Coronary artery (tissue), 2 donors: ENCODE results near the gene ARHGAP22.

Experiments
- DNase-seq: peaks from one replicate; pipeline ENCODE4 v3.0.0-alpha.2; 2017; ENCODE audit warnings: low spot score
- H3K27ac ChIP-seq, 2 donors: fragments of 200-600 bp; sonication (generic); one replicate each; pipeline ENCODE4 v1.5.1; 2016 to 2019
- H3K4me3 ChIP-seq: fragments of 200-600 bp; sonication (generic); 2 replicates; pipeline ENCODE4 v1.5.1; 2016; ENCODE audit warnings: mild to moderate bottlenecking, moderate library complexity
- TF ChIP-seq, protein P1 (sequence below): fragments of 200-600 bp; sonication (generic); IDR thresholded peaks from one replicate; pipeline ENCODE4 v1.5.1; 2019; ENCODE audit warnings: antibody characterized with exemption

Gene ARHGAP22

DNA sequence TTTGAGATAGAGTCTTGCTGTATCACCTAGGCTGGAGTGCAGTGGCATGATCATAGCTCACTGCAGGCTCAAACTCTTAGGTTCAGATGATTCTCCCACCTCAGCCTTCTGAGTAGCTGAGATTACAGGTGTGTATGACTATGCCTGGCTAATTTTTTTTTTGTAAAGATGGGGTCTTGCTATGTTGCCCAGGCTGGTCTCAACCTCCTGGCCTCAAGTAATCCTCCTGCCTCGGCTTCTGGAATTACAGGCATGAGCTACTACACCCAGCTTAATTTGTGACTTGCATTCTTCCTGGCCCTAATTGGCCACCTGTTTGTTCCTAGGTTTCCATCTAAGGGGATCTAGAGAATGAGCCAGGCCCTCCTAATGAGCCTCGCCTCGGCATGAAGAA is 9.3 kb downstream of the ARHGAP22 start:
- TF ChIP-seq, protein P1, sequence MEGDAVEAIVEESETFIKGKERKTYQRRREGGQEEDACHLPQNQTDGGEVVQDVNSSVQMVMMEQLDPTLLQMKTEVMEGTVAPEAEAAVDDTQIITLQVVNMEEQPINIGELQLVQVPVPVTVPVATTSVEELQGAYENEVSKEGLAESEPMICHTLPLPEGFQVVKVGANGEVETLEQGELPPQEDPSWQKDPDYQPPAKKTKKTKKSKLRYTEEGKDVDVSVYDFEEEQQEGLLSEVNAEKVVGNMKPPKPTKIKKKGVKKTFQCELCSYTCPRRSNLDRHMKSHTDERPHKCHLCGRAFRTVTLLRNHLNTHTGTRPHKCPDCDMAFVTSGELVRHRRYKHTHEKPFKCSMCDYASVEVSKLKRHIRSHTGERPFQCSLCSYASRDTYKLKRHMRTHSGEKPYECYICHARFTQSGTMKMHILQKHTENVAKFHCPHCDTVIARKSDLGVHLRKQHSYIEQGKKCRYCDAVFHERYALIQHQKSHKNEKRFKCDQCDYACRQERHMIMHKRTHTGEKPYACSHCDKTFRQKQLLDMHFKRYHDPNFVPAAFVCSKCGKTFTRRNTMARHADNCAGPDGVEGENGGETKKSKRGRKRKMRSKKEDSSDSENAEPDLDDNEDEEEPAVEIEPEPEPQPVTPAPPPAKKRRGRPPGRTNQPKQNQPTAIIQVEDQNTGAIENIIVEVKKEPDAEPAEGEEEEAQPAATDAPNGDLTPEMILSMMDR, result no peak
- DNase-seq, result no peak
- no peak overlapping the region for H3K4me3 ChIP-seq
- no peak overlapping the region for H3K27ac ChIP-seq

DNA sequence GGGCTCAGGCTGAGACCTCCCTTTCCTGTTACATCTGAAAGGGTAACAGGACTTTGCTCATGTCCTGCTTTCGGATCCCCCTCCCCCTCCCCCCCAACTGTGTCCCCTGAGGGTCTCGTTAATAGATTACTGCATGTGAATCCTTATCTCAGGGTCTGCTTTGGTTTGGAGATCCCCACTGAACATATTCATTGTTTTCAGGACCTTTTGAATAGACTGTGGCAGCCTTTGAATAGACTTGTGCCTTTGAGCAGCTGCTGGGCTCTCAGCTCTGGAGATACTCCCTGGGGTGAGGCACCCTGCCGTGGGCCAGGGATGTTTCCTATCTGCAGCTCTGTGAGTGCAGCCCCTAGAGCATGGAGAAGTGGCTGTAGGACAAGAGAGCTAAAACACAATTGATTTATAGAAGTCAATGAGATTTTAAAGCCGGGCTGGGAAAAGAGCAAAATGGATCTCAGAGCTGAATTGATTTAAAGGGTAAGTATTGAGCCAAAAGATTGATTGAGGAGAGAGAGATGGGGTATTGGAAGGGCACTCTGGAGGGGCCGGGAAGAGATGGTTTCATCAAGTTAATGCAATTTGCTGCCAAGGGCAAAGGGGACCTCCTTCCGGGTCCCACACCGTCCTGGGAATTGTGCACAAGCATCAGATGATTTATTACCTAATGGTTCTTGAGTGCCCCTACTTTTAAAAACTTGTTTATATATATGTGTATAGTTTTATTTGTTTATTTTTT is 9.9 kb downstream of the ARHGAP22 start:
- no peak overlapping the region for H3K4me3 ChIP-seq
- no peak for DNase-seq
- no peak overlapping the region for H3K27ac ChIP-seq
- TF ChIP-seq, protein P1, result no peak

DNA sequence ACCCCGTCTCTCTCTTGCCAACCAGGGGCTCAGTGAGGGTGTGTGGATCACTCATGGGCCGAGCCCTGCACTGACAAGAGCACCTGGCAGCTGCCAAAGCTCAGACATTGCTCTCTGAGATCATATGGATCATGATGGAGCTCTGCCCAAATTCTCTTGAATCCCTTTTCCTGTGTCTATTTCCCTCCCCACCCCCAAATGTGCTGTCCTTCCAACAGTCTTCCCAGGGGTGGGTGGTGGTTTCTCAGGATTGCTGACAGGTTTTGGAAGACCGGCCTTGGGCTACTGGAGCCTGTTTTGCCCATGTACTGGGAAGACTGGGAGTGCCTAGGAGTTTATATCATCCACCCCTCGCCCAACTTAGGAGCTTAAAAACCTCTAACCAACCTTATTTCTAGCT is 10.5 kb downstream of the ARHGAP22 start:
- no peak overlapping the region for H3K27ac ChIP-seq
- TF ChIP-seq, protein P1, result no peak
- DNase-seq, result no peak
- no peak overlapping the region for H3K4me3 ChIP-seq

DNA sequence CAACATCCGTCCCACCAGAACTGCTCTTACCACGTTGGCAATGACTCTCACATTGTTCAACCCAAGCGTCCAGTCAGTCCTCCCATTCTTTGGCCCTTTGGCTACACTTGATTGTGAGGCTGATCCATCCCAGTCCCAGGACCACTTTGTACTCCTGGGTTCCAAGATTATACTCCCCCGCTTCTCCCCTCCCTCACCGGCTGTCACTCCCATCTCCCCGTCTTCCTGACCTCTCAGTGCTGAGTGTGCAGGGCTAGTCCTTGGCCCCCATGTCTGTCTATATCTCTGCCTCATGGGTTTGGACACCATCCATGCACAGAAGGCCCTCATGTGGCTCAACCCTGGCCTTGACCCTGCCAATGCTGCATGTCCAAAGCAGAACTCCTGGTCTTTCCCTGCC is 12.5 kb downstream of the ARHGAP22 start:
- TF ChIP-seq, protein P1, result no peak
- DNase-seq, result peak; percentile 43
- Histone ChIP-seq H3K27ac (no peak overlapping the region), H3K4me3 (no peak overlapping the region)

DNA sequence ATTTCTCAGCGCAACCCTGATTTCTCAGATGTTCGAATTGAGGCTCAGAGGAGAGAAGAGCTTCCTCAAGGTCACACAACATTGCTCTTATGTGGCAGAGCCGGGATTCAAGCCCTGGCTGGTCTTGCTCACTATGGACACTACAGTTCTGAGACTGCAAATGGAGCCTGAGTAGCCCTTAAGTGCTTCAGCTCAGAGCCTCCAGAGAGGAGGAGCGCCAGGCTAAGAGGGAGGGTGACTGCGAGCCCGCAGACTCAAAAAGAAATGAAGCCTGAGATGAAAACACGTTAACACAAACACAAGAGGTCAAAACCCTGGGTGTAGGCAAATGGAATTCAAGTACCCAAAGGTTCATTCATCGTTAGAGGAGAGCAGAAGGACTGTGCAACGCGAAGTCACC is 13.9 kb downstream of the ARHGAP22 start:
- no peak for DNase-seq

DNA sequence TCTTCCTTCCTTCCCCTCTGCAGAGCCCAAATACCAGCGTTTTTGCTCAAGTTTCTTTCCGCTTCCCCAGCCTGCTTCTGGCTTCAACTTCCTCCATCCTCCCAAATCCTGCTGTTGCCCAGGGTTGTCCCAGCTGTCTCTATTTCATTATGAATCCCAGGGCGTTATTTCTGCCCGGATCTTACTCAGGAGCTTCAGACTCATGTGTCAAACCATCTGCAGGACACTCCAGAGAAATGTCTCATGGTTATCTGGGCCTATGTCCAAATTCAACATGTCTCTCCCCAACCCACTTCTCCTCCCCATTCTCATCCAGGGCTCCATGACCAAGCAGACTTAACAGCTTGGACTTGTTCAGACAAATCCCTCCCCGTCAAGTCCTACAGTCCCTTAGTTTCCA is 15.6 kb downstream of the ARHGAP22 start:
- TF ChIP-seq, protein P1, result no peak
- DNase-seq, result no peak
- H3K4me3 ChIP-seq, result no peak overlapping the region
- H3K27ac ChIP-seq, result peak overlapping the region in 1 of 2 donors; percentile 53

More for the DNA sequence above, 13.9 kb downstream of the ARHGAP22 start:
- Histone ChIP-seq H3K4me3 (no peak overlapping the region), H3K27ac (no peak overlapping the region)
- TF ChIP-seq, protein P1, result no peak

DNA sequence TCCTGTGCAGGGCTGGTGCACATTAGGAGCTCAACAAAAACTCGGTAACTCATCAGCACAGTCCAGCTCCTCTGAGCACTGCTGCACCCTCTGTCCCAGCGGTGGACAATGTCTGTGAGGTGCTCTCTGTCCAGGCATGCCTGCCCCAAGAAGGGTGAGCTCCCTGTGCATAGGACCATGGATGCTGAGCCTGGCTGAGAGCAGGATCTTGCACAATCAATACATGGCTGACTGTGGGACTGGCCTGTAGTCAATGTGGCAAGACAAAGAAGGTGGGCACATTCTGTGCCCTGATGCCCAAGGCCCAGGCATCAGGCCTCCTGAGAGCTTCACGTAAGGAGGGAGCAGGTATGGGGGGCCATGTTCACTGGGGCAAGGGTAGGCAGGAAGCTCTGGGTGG is 17.1 kb downstream of the ARHGAP22 start:
- no peak for DNase-seq
- TF ChIP-seq, protein P1, result no peak
- H3K4me3 ChIP-seq, result no peak overlapping the region

More for the DNA sequence above, 17.1 kb downstream of the ARHGAP22 start:
- H3K27ac ChIP-seq, result no peak overlapping the region
